Fibroblast of skin of scalp (primary cell): ENCODE results near the gene PINK1. TPM values are rescaled to one million over a fixed set of nuclear protein-coding genes. Genes with fewer than 3 reads are reported as not detected.
"Not testable (repeated sequence)": the region's sequence is repeated elsewhere in the genome, so short reads cannot be mapped to it uniquely, and the experiment has no call there.

Experiments used
- DNase-seq: peaks from one replicate; pipeline ENCODE4 v3.0.0-alpha.2; 2013
- polyA plus RNA-seq, 2 experiments: library from polyadenylated mRNA; unstranded; fragments of 120-200 nt; gene quantifications; one replicate each; pipeline ENCODE4 v1.2.1, GENCODE V29; 2013; ENCODE audit not compliant: insufficient read length in 2 of 2

The PINK1 gene
- 41.1 TPM for polyA plus RNA-seq (2013, experiment 1 of 2; ENCODE audit: insufficient read length)
- 41.5 TPM for polyA plus RNA-seq (2013, experiment 2 of 2; ENCODE audit: insufficient read length)

DNA sequence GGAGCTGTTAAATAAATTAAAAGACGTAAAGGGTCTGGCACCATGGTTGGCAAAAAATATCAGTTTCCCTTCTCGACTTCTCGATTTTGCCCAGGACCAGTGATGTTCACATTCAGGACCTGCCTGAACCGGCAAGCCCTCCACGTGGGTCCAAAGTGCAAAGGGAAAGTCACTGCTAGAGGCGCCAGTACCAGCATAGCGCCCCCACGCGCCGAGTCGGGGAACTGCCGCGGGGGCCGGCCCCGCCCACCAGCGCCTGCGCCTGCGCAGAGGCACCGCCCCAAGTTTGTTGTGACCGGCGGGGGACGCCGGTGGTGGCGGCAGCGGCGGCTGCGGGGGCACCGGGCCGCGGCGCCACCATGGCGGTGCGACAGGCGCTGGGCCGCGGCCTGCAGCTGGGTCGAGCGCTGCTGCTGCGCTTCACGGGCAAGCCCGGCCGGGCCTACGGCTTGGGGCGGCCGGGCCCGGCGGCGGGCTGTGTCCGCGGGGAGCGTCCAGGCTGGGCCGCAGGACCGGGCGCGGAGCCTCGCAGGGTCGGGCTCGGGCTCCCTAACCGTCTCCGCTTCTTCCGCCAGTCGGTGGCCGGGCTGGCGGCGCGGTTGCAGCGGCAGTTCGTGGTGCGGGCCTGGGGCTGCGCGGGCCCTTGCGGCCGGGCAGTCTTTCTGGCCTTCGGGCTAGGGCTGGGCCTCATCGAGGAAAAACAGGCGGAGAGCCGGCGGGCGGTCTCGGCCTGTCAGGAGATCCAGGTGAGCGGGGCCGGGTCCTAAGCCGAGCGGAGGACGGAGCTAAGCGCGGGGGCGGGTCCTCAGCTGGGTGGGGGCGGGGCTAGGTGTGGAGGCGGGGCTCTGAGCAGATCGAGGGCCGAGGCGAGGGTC lies at the start of gene PINK1:
TSS of gene PINK1 (plus strand) at position 269 of the 875 bp plus-strand sequence. CDS start at position 360, 91 bp downstream.
- DNase-seq, result peak; percentile 70

DNA sequence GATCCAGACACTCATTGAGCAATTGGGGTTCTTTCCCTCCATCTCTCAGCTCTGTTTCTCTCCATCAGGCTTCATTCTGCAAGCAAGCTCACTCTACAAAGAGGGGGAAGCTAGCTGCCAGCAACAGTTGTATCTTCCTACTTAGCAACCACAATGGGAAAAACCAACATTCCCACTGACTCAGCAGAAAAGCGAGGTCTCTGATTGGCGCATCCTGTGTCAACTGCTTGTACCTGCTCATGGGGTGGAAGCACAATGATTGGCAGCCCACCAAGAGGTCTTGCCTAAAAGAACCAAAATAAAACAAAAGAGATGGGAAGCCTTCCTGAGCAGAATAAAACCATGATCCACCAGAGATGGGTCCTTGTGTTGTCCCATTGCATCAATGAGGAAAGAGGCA lies 48.4 kb upstream of the PINK1 start:
- peak; percentile 38 for DNase-seq

DNA sequence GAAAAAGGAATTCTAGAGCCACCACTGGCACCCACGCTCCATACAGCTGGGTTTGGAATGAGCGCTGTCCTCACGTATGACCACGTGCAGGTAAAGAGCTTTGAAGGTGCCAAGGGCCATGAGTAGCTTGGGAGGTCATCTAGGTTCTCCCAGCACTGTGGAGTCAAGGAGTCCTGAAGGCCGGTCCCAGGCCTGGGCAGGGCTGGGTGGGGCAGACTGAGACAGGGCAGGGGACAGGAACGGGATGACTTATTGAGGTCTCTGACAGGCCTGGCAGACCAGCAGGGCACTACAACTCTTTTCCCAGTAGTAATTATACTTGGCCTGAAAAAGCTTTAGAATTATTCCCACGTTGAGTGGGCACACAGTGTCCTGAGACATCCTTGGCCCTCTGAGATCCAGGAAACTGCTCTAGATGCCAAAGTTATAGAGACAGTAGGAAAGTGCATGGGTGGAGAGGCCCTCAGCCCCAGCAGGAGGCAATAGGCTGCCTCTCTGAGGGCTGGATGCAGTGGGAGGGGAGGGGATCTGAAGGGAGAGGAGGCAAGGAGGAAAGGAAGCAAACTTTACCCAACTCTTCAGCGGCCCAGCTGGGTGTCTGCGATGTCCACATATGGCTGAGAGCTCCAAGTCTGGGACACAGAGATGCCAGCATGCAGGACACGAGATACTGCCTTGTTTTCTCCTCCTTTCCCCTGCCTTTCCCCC lies 46.2 kb upstream of the PINK1 start:
- DNase-seq, result peak; percentile 26

- peak; percentile 27 for DNase-seq
These were observed 45.6 kb upstream of the PINK1 start for GRCh38 chr1:20587661-20588053.

DNA sequence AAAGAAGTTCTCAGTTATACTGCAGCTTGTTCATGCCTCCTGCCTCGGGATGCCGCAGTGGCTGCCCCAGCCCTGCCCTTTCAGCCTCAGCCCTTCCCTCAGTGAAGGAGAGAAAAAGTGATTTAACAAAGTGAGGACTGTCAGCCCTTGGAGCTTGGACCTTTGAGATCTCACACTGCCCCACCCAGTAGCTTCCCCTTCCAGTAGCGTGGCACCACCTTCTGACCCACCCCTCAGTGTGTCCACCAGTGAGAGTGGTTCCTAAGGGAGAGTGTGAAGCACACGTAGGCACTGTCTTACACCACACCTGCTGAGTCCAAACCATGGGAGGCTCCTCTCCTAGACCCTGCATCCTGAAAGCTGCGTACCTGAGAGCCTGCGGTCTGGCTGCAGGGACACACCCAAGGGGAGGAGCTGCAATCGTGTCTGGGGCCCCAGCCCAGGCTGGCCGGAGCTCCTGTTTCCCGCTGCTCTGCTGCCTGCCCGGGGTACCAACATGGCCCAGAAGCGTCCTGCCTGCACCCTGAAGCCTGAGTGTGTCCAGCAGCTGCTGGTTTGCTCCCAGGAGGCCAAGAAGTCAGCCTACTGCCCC lies 44.5 kb upstream of the PINK1 start, which contains the start of gene CDA:
TSS of gene CDA (plus strand) at position 464 of the 592 bp plus-strand sequence. CDS start at position 497, 33 bp downstream.
- DNase-seq, result no peak

GRCh38 chr1:20589331-20590278 lies 43.7 kb upstream of the PINK1 start:
- DNase-seq, result peak; percentile 44

- peak; percentile 40 for DNase-seq
These were observed 42.9 kb upstream of the PINK1 start for GRCh38 chr1:20590306-20590777.

DNA sequence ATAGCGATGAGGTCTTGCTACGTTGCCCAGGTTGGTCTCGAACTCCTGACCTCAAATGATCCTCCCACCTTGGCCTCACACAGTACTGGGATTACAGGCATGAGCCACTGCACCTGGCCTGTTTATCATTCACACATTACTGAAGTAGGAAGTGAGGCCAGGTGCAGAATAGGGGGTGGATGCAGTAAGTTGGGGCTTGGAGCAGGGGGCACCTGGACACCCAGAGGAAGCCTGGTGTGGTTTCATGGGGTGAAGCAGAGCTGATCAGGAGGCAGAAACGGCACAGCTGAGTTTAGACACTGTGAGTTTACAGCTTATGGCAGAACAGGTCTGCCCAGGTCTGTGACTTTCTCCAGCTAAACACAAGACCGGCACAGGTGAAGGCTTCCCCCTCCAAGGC lies 39.5 kb upstream of the PINK1 start:
- DNase-seq, result no peak

- no peak for DNase-seq
These were observed 38.5 kb upstream of the PINK1 start for GRCh38 chr1:20594746-20595145.

DNA sequence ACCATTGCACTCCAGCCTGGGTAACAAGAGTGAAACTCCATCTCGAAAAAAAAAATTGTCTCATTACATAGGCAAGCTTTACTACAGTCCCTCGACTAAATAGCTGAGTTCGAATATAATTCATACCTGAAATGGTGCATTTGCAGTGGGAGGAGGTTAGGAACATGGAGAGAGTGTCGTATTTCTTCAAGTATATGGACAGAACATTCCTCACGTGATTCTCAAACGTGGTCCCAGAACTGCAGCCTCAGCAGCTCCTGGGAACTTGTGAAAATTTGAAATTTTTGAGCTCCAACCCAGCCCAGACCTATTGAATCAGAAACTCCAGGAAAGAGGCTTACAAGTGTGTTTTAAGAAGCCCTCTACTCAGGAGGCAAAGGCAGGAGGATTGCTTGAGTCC lies 37.2 kb upstream of the PINK1 start:
- DNase-seq, result no peak

DNA sequence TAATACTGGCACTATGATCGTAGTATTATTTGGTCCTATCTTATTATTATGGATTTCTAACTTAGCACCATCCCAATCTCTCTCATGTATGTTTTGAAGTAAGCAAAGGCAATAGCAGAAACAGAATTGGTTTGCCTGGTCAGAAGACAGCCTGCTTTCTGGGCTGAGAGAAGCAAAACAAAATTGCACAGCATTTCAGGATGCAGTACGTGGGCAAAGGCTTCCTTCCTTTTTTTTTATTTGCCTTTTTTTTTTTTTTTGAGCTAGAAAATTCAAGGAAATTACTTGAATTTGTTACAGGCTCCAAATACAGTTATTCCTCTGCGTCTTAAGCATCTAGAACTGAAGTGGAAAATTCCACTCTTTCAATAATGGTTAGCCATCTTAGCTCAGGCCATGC lies 35.6 kb upstream of the PINK1 start:
- no peak for DNase-seq

DNA sequence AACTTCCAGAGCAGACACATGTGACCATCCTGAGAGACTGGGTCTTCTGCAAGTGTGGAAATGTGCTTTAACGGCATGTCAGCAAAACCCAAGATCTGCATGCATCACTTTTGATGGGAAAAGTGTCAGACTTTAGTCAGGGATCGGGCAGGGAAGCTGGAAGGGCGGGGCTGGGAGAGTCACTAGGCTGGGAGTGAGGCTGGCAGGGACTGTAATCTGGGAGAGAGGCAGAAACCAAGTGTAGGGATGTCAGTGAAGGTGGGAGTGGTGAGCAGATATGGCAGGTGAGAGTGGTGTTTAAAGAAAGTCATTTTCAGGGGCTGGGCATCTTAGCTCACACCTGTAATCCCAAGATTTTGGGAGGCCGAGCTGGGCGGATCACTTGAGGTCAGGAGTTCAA lies 33.1 kb upstream of the PINK1 start:
- no peak for DNase-seq

DNA sequence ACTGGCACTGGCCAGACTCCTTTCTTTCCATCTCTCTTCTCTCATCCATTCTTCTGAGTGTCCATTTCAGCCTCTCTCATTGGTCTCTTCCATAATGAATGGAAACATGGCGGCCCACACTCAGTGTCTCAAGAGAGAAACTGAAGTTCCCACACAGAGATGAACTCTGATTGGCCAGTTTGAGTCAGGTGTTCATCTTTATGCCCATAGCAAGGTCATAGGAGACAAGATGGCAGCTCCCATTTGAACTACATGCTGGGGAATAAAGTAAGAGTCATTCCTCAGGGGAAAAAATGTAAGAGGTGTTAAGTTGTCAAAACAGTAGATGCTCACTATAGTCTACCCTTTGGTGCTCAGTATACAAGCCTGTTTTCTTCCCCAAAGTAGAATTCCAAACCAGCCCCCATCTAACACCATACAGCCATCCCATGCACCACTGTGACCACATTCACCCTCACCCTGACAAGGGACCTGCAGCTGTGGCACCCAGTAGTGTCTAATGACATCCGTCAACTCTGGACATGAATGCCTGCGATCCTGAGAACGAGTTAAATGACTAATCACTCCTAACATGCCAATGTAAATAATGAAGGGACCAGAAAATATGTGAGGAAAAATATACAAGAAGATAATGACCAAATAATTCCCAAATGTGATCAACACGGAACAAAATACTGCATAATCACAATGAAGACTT lies 32.0 kb upstream of the PINK1 start:
- peak; percentile 81 for DNase-seq

DNA sequence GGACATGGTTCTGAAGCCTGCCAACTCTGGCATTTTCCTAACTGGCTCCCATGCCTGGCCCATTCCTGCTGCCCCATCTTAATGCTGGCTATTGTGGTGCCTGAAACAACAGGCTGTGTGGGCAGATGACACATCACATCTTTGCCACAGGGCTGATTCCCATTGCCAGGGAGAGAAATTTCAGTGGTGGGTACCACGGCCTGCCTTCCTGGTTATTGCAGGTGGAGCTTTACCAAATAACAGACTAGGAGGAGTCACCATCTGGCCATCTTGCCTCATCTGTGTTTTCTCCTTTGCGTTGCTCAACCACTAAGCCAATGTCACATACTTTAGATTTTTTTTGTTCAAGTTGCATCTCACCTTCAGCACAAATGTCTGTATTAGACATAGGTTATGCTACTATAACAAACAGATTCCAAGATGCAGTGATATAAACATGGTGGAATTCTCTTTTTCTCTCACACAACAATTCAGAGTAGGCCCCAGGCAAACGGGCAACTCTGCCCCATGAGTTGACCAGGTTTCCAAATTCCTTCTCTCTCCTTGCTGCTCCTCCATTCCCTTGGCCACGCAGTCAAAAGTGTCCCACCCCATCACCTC lies 30.3 kb upstream of the PINK1 start:
- no peak for DNase-seq

DNA sequence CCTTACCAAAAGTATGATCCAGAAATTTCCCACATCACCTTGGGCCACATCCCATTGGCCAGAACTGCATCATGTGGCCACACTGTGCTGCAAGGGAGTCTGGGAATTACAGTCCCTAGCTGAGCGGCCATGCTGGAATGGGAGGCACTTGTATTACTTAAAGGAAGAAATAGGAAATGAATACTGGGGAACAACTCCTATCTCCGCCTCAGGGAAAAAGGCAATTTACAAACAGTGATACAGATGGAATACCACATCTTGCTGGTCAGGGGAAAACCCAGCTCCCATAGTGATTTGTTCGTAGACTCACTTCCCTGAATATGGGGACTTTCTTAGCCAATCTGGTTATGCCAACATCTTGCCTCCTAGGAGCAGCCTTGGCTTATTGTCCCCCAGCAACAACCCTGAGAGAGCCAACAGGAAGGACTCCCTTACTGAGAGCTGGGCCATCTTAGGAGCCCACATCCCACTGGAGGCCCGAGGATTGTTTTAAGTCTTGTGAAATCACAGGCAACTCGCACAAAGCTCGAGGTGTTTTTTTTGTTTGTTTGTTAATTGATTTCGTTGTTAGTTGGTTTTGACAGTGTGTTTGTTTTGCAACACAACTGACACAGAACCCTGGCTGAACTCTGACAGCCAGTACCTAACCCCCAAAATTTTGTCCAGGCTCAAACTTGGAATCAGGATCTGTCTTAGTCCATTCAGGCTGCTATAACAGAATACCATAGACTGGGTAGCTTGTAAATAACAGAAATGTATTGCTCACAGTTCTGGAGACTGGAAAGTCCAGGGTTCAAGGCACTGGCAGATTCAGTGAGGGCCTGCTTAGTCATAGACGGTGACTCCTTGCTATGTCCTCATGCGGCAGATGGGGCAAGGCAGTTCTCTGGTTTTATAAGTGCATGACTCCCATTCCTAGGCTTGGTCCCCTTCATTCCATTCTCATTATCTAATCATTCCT lies 29.5 kb upstream of the PINK1 start:
- DNase-seq, result peak; percentile 94

DNA sequence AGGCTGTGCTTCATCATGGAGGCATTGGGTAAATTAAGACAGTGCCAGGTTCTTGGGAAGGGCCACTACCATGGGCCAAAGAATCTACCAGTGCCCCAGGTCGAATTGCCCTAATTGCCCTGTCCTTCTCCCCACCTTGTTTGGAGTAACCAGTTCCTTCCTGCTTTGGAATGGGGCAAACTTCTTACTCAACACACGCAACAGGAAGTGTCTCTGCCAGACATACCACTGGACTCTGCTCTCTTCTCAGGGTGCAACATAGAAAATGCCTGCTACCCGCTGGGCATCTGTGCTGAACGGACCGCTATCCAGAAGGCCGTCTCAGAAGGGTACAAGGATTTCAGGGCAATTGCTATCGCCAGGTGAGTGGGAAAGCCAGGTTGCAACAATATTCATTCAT lies 28.6 kb upstream of the PINK1 start:
- DNase-seq, result no peak

DNA sequence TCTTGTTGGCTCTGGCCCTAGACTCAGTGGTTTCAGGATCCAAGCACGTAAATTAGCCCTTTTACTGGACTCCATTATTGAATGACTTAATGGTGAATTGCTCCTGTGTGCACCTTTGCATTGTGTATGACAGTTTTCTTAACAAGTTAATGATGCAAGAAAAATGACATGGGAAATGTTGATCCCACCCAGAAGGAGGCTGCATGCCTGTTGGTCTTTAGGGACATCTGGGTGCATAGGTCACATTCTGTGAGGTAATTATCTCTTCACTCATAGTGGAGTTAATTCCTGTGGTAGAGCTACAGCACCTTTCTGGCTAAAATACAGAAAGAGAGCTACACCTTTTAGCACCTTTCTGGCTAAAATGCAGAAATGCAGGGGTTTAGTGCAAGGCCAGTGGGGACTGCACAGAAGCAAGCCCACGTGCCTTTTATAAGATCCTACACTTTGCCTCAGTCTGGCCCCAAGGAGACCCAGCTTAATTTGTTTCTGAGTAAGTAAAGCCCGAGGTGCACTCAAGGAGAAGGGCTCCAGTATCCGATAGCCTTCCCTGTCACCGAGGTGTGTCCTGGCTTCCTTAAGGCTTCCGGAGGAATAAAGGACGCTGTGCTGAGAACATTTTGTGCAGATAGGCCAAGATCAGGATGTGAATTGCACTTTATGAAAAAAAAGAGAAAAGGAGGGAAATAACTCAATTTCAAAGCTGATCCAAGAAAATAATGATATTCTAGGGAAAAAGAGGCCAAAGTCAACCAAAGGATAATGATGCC lies 26.3 kb upstream of the PINK1 start:
- not testable (repeated sequence) for DNase-seq

GRCh38 chr1:20609541-20609940 lies 23.7 kb upstream of the PINK1 start:
- no peak for DNase-seq

DNA sequence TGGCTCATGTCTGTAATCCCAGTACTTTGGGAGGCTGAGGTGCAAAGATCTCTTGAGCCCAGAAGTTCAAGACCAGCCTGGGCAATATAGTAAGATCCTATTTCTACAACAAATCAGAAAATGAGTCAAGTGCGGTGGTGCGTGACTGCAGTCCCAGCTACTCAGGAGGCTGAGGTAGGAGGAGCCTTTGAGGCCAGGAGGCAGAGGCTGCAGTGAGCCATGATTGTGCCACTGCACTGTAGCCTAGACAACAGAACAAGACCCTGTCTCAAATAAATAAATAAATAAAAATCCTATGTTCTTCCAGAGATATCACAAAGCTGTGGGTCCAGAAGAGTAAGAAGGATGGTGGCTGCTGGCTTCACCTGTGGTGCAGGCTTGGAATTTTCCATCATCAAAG lies 22.3 kb upstream of the PINK1 start:
- DNase-seq, result no peak
